Stimulated activated CD8-positive, alpha-beta memory T cell treated with anti-CD3 and anti-CD28 coated beads, Interleukin-15, amount 100 ng/mL, for 48 hours (primary cell): ENCODE data around the gene SHE.

ENCODE experiments used
- DNase-seq, 2 donors: peaks; one replicate each; pipeline ENCODE4 v3.0.0-alpha.2; 2020; ENCODE audit warnings: low read depth in 2 of 2

The SHE gene

DNA sequence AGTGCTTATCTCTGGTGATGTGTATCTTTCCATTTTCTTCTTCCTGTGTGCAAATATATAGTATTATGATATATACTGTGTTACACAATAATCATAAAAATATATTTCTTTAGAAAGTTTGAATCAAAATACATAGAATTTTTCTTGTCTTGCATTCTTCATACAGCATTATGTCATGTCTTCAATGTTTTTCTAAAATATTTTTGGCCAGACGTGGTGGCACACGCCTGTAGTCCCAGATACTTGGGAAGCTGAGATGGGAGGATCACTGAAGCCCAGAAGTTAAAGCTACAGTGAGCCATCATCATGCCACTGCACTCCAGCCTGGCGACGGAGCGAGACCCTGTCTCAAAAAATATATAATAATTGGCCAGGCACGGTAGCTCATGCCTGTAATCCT is 55.4 kb downstream of the SHE start:
- DNase-seq = no peak

DNA sequence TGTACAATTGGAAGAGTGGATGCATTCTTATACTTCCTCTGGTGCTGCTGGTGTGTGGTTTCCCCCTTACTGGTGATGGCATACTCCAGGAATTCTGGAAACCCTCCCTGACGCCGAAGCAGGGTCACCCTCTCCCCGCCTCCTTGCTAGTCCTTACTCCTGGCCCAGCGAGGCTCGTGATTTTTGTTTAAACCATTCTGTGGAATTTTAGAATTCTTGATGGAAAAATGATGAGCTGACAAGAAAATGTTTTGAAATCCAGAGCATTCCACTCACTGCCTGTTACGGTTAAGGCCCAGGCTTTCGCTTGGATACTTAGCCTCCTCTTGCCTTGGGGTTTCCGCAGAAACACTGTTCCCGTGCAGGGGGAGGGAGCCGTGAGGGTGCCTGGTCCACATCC is 55.9 kb downstream of the SHE start:
- DNase-seq = no peak

DNA sequence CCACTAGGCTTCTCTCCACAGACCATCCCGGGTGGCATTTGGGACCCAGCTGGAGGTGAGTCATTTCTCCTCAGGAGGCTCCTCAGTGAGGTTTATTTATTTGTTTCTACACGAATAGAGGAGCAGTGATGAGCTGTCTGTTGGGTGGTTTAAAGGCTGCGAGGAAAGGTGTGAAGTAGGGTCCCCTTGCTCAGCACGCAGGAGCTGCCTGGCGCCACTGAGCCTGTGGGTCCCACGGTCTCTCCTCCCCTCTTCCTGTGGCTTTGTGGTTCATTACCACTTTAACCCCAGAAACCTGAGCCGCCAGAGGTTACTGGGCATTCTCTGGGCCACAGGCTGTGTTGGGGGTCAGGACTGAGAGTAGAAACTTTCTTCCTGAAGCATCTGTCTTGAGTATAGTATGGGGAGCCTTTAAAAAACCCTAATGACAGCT is 57.2 kb downstream of the SHE start:
- peak; percentile 43 to 63 for DNase-seq

DNA sequence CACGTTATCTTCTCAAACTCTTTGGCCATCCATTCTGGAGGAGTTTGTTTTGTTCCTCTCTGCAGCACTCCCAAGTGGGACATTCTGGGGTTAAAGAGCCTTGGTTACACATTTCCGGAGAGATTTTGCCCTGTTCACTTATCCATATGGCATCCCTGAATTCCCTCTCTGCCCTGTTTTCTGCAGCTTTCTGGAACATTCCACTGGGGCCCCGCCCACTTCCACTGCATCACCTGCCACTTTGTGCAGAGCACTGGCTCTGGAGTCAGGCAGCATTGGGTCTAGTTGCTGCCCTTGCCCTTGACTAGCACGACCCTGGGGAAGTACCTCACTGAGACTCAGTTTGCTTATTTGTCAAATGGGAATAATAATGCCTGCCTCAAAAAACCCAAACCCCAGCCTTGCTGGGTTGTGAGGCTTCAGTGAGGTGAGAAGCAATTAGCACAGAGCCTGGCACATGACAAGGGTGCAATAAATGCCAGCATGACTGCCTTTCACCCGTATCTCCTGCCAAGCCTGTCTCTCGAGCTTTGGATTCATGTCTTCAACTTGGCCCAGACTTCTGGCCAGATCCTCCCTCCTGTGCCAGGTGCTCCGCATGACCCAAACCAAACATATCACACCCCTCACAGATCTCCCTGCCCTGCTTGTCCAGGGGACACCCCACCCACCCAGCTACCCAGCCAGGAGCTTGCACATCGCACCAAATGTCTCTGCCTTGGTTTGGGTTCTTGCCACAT is 58.8 kb downstream of the SHE start:
- DNase-seq = no peak

DNA sequence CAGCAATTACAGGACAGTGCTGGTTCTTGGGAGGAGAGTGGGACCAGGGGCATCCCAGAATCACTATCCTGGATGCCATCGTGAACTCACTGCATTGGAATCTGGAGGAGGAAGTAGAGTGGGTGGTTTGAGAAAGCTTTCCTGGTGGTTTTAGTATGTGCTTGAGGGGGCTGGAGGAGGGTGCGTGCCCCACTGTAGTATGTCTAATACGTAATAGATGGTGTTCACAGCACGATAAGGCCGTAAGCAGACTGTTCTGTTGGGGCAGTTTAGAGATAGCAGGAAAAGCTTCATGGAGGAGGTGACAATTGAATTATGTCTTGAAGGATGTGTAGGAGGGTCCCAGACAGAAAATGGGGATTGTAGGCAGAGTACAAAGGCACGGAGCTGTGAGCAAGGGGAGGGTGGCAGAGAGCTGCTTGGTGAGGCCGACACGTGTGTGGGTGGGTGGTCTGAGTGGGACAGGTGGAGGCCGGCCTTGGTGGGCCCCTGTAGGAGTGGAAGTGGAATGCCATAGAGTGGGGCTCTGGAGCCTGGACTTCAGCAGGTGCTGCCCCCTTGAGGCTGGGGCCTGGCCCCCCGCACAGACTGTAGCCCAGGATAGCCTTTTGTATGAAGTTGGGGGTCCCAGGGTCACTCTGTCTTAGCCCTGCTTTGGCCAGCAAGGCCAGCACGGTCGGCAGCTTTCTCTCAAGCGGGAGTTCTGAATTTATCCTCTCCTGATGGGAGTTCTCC is 60.0 kb downstream of the SHE start:
- DNase-seq = no peak

DNA sequence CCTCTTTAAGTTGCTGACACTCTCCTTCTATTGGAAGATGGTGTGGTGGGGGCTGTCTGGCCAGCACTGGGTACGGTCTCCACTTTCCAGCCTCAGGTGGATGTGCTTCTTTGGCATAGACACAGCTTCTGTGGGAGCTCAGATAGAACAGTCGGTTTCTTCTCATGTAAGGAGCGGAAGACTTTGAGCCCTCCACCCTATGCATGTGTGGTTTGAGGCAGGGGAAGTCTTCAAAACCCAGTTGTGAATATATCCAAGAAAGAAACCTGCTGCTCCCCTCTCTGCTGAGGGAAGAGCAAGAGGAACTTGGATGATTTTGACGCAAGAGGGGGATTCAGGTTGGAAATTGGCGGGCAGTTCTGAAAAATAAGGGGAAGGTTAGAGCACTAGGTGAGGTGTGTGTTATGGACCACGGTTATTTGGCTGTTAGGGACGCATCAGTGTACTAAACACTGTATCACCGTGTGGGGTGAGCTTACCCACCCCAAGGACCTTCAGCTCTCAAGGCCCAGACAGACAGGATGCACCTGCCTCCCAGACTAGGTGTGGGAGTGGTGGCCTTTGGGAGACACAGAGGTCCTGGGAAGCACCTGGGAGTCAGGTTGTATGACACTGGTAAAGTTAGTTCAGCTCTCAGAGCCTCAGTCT is 60.8 kb downstream of the SHE start:
- DNase-seq = no peak

DNA sequence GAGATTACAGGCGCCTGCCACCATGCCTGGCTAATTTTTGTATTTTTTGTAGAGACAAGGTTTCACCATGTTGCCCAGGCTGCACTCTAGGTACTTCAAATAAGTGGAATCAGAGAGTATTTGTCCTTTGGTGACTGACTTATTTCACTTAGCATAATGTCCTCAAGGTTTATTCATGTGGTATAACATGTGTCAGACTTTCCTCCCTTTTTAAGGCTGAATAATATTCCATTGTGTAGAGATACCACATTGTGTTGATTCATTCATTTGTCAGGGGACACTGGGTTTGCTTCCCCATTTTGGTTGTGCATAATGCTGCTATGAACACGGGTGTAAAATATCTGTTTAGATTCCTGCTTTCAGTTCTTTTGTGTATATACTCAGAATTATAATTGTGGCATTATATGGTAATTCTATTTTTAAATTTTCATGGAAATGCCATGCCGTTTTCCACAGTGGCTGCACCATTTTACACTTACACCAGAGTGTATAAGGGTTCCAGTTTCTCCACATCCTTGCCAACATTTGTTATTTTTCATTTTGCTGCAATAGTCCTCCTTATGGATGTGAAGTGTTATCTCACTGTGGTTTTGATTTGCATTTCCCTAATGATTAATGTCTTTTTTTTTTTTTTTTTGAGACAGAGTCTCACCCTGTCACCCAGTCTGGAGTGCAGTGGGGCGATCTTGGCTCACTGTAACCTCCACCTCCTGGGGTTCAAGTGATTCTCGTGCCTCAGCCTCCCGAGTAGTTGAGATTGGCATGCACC is 62.0 kb downstream of the SHE start:
- no peak for DNase-seq

DNA sequence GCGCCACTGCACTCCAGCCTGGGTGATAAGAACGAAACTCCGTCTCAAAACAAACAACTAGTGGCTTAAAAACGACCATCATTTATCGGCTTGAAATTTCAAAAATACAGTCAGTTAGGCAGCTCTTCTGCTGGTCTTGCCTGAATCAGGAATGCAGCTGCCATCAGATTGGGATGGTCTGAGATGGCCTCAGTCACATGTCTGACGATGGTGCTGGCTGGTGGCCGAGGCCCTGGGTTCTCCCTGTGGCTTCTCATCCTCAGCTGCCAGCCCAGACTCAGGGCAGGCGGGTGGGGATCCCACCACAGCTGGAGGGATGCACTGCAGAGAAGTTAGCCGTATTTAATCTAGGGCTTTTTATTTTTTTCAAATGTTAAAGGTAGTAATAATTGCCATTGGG is 65.8 kb downstream of the SHE start:
- DNase-seq = no peak

DNA sequence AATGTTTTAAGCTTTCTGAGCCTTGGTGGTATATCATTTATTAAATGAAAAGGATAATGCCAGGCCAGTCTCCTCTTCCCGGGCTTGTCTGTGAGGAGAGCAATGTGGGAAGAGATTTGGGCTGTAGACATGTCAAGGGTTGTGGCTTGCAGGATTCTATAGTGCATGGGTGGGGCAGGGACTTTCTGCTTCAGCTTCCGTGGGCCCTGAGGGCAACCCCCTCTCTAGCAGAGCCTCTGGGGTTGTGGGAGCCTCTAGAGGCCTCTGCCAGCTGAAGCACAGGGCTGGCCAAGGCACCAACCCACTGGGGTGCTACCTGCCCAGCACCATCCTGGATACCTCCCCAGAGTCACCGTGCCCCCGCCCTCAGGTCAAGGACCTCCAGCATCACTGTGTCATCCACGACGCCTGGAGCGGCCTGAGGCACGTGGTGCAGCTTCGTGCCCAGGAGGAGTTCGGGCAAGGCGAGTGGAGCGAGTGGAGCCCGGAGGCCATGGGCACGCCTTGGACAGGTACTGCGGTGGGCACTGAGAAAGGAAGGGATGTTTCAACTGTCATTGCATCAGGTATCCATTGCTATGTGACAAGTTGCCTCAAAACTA is 66.5 kb downstream of the SHE start:
- DNase-seq = no peak

DNA sequence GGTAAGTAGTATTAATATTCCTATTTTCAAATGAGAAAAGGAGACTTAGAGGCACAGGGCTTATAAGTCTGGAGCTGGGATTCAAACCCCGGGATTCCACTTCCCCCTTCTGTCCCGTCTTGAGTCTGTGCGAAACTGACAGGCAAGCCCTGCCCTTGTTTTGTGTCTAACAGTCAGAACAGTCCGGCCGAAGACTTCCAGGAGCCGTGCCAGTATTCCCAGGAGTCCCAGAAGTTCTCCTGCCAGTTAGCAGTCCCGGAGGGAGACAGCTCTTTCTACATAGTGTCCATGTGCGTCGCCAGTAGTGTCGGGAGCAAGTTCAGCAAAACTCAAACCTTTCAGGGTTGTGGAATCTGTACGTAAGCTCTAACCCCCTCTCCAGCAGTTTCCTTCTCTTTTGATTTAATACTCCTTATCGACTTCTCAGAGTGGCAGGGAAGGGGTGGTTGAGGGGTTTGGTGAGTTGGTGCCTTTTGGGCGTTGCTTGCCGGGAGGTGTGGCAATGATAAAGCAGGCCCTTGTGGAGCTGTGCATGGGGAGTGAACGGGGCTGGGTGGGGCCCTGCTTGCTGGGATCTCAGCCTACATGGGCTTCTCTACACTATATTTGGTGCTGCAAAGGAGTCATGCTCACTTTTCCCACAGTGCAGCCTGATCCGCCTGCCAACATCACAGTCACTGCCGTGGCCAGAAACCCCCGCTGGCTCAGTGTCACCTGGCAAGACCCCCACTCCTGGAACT is 67.7 kb downstream of the SHE start:
- DNase-seq = no peak

DNA sequence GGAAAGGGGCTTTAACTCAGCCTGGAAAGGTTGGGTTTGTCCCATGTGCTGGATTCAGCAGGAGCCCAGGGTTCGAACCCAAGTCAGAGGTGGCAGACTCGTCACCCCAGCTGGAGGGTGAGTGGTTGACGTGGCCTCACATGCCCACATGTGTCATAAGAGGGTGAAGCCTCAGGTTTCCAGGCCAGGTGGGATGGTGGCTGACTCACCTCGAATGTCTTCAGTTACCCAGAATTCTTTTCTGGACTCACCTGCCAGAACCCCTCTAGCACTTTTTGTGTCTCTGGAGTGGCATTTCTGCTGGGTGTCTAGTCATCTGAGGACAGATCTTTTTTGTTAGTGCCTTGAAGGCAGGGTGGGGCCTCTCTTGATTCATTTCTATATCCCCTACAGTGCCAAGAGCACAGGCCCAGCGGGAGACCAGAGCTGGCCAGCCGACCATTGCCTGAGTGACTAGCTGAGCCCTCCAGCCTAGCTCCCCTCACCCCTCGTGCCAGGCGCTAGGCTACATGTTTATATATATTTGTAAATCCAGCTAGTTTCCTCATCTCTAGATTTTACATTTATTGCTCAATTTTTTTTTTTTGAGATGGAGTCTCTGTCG is 68.9 kb downstream of the SHE start:
- DNase-seq = peak in 1 of 2 donors; percentile 51

DNA sequence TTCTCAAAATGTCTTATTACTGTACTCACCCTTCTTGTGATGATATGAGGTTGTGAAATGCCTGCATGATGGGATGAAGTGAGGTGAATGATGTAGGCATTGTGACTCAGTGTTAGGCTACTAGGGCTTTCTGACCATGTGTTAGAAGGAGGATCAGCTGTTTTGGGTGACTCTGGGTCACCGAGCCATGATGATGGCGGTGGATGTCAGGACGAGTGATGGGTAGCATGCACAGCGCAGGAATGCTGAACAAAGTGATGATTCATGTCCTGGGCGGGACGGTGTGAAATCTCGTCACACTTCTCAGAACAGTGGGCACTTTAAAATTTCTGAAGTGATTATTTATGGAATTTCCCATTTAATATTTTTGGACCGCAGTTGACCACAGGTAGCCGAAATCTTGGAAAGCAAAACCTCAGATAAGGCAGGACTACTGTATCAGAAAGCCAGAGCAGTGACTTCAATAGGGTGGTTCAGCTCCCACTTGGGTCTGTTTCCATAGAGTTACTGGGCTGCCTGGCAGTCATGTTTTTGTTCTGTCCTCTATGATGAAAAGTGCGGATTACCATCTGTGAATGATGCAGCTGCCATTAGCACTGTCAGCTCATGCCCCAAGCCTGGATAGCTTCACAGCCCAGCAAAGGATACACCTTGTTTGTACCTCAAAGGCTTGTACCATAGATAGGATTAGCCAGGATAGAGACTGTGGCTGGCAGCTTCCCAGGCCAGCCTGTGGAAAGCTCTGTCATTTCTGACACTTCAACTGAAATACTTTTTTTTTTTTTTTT is 70.4 kb downstream of the SHE start:
- DNase-seq = peak; percentile 62 to 66

DNA sequence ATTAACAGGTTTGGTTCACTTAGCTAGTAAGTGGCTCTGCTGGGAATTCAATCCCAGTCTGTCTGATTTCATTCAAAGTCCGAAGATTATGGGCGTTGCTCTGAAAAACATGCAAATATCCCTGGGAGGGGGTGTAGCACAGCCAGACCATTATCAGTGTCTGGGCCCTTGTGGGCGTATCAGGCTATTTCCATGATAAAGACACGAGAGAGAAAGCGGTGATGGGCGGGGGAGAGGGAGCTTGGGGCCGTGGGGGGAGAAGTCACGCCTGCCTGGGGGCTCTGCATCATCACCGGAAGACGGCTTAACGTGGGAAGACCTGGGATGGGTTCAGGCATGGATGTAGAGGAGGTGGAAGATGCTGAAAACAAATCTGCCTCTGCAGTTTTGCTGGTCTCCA is 71.3 kb downstream of the SHE start:
- no peak for DNase-seq

DNA sequence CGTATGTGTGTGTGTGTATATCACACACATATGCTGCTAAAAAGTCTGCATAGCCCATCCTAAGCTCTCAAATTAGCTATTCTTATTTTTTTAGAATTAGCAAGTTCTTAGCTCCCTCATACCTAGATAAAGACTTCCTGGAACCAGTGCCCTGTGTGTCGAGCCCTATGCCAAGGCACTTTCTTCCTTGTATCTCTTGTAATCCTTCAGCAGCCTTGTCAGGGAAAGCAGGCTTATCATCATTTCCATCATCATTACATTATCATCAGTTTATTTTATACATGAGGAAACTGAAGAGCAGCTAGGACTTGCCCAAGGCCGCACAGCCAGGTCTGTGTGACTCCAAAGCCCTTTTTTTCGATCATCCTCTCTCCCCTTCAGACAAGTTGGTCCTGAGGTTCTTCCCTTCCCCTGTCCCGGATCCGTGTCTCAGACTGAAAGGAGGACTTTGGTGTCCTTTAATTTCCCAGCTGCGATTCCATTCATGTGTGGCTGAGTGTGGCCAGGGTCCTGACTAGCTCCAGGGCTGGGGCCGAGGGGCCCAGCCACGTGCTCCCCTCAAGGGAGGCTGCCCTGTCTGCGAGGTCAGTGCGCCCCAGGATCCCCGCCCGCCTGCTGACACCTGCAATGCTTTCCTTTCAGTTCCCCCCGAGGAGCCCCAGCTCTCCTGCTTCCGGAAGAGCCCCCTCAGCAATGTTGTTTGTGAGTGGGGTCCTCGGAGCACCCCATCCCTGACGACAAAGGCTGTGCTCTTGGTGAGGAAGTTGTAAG is 72.2 kb downstream of the SHE start:
- no peak for DNase-seq
